Right lobe of liver (tissue), 4 donors: ENCODE results near the gene CHERP.

Source experiments
- POLR2A ChIP-seq: fragments of 450-650 bp; IDR thresholded peaks from one replicate; pipeline ENCODE4 v1.6.1; 2017; ENCODE audit warnings: antibody characterized with exemption, mild to moderate bottlenecking
- TF ChIP-seq, protein P1 (sequence below), 4 donors: fragments of 200-600 bp in 3 of 4; fragments of 450-650 bp in 1 of 4; IDR thresholded peaks; one replicate each; pipeline versions ENCODE4 v1.5.1 to v1.8.0; 2016 to 2022; ENCODE audit warnings: antibody characterized with exemption in 4 of 4, mild to moderate bottlenecking in 2 of 4
- donor health status: DM: no; HTN: no; CAD: no.
- donor health status: DM: no; HTN: no; CAD: no.
- donor health status: DM: no; HTN: yes; CAD: no.

DNA sequence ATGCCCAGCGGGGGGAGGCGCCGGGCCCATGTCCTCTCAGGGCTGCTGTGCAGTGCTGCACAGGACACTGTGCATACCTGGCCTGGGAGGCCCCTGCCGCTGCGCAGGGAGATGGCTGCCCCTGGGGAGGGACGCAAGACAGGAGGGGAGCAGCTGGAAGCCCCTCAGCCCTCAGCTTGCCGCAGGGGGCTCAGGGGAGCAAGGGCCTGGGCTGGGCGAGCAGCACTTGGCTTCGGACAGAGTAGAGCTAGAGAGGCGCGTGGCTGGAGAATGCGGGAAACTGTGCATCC, 10.9 kb downstream of the CHERP start:
- TF ChIP-seq, protein P1, sequence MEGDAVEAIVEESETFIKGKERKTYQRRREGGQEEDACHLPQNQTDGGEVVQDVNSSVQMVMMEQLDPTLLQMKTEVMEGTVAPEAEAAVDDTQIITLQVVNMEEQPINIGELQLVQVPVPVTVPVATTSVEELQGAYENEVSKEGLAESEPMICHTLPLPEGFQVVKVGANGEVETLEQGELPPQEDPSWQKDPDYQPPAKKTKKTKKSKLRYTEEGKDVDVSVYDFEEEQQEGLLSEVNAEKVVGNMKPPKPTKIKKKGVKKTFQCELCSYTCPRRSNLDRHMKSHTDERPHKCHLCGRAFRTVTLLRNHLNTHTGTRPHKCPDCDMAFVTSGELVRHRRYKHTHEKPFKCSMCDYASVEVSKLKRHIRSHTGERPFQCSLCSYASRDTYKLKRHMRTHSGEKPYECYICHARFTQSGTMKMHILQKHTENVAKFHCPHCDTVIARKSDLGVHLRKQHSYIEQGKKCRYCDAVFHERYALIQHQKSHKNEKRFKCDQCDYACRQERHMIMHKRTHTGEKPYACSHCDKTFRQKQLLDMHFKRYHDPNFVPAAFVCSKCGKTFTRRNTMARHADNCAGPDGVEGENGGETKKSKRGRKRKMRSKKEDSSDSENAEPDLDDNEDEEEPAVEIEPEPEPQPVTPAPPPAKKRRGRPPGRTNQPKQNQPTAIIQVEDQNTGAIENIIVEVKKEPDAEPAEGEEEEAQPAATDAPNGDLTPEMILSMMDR (IDR thresholded peaks at IDR 0.05), result no peak
- TF ChIP-seq POLR2A, result no peak
